ENCODE measurements around the gene CACNG6.

CACNG6 gene

DNA sequence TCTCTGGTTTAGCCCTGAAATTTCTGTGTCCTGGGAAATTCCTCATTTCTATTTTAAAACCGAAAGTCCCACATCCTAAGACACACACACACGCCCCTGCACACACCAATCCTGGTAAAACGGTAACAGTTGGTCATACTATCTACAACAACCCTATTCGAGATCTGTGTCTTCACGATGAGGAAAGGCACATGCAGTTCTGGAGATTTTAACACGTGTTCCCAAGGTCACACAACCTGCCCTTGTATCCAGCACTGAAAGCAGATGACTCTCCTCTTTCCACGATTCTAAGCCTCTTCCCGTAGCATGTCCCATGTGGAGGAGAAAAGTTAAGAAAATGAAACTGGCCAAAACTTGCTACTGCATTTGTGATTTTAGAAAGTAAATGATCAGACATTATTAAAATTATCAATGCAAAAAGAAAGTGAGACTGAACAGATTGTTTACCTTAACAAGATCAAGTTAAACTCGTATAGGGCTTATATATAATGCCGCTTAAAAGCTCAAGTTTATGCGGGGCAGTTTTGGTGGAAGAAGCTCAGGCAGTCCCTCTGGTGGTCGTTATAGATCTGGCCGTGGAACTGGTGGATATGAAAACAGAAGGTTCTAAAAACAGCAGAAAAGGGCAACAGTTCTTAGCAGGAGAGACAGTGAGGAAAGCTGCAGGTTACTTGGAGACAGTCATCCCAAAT lies 39.6 kb downstream of the CACNG6 start:
- no peak for TF ChIP-seq RAD21 (IDR thresholded peaks at IDR 0.05; ENCODE audit: low read depth)
- no peak for TF ChIP-seq TAF1 (IDR thresholded peaks at IDR 0.05; ENCODE audit: low read depth)
- no peak for TF ChIP-seq TEAD4 (IDR thresholded peaks at IDR 0.05)
- no peak for TF ChIP-seq TCF12 (IDR thresholded peaks at IDR 0.05; ENCODE audit: low read depth)
- TF ChIP-seq, protein P1, sequence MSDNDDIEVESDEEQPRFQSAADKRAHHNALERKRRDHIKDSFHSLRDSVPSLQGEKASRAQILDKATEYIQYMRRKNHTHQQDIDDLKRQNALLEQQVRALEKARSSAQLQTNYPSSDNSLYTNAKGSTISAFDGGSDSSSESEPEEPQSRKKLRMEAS (IDR thresholded peaks at IDR 0.05) = no peak
- no peak for TF ChIP-seq CEBPB (IDR thresholded peaks at IDR 0.05)
- no peak for TF ChIP-seq NFIC (IDR thresholded peaks at IDR 0.05)
- TF ChIP-seq, protein P2, sequence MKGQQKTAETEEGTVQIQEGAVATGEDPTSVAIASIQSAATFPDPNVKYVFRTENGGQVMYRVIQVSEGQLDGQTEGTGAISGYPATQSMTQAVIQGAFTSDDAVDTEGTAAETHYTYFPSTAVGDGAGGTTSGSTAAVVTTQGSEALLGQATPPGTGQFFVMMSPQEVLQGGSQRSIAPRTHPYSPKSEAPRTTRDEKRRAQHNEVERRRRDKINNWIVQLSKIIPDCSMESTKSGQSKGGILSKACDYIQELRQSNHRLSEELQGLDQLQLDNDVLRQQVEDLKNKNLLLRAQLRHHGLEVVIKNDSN (IDR thresholded peaks at IDR 0.05) = no peak
- TF ChIP-seq EP300 (IDR thresholded peaks at IDR 0.05; ENCODE audit: borderline replicate concordance) = no peak
- no peak for TF ChIP-seq FOXM1 (IDR thresholded peaks at IDR 0.05; ENCODE audit: borderline replicate concordance, low read depth)

DNA sequence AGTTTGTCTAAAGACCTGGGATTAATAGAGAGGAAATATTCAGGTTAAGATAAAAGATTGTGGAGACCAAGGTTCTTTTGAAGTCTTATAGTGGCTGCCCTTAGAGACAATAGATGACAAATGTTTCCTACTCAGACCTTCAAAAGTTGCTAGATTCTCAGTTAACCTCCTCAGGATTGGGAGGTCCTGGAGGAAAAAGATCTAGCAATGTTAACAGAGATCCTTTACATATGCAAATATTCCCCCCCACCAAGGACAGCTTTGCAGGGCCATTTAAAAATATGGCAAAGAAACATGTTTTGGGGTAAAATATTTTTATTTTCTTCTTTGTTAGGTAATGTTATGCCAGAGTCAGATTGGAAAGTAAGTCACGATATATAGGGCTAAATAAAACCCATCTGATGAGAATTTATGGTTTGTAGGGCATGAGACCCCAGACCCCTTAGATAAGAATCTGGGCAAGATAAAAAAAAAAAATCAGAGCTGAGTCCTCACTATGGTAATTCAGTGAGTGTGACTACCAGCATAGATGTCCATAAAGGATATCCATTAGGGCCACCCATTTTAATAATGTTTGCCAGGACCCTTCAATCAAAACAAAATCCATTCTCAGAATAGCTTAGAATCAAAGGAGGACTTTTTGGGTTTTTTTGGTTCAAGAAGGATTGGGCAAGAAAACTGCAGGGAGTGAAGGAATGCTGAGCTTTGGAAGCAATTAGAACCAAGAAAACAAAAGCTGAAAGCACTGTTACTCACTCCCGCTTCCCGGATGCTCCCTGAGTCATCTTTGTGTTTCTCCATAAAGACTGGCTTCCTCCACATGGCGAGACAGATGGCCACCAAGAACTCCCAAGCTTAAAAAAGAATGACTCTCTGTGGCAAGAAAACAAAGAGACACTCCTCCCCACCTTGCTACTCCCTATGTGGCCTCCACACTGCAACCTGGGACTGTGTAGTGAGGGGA lies 44.1 kb downstream of the CACNG6 start:
- TF ChIP-seq YY1 (IDR thresholded peaks at IDR 0.05; ENCODE audit: low read depth) = no peak
- no peak for TF ChIP-seq EGR1 (IDR thresholded peaks at IDR 0.05)
- TF ChIP-seq CREB1 (IDR thresholded peaks at IDR 0.05; ENCODE audit: low read depth) = no peak
- TF ChIP-seq TAF1 (IDR thresholded peaks at IDR 0.05; ENCODE audit: low read depth) = no peak
- TF ChIP-seq, protein P3, sequence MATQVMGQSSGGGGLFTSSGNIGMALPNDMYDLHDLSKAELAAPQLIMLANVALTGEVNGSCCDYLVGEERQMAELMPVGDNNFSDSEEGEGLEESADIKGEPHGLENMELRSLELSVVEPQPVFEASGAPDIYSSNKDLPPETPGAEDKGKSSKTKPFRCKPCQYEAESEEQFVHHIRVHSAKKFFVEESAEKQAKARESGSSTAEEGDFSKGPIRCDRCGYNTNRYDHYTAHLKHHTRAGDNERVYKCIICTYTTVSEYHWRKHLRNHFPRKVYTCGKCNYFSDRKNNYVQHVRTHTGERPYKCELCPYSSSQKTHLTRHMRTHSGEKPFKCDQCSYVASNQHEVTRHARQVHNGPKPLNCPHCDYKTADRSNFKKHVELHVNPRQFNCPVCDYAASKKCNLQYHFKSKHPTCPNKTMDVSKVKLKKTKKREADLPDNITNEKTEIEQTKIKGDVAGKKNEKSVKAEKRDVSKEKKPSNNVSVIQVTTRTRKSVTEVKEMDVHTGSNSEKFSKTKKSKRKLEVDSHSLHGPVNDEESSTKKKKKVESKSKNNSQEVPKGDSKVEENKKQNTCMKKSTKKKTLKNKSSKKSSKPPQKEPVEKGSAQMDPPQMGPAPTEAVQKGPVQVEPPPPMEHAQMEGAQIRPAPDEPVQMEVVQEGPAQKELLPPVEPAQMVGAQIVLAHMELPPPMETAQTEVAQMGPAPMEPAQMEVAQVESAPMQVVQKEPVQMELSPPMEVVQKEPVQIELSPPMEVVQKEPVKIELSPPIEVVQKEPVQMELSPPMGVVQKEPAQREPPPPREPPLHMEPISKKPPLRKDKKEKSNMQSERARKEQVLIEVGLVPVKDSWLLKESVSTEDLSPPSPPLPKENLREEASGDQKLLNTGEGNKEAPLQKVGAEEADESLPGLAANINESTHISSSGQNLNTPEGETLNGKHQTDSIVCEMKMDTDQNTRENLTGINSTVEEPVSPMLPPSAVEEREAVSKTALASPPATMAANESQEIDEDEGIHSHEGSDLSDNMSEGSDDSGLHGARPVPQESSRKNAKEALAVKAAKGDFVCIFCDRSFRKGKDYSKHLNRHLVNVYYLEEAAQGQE (IDR thresholded peaks at IDR 0.05; ENCODE audit: low read depth) = no peak
- no peak for TF ChIP-seq RAD21 (IDR thresholded peaks at IDR 0.05; ENCODE audit: low read depth)
- no peak for TF ChIP-seq TEAD4 (IDR thresholded peaks at IDR 0.05)

DNA sequence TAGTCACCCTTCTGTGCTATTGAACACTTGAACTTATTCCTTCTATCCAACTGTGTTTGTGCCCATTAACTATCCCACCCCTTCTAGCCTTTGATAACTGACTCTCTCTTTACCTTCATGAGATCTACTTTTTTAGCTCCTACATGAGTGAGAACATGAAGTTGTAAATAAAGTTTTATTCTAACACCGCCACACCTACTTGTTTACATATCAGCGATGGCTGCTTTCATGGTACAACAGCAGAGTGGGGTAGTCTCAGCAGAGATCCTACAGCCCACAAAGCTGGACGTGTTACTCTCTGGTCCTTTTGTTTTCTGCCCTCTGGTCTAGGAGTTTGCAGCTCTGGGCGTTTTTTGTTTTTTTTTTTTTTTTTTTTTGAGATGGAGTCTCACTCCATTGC lies 48.6 kb downstream of the CACNG6 start:
- TF ChIP-seq EGR1 (IDR thresholded peaks at IDR 0.05) (no peak), NFIC (IDR thresholded peaks at IDR 0.05) (no peak), CEBPB (IDR thresholded peaks at IDR 0.05) (no peak), FOXM1 (IDR thresholded peaks at IDR 0.05; ENCODE audit: borderline replicate concordance, low read depth) (no peak), TEAD4 (IDR thresholded peaks at IDR 0.05) (no peak), CREB1 (IDR thresholded peaks at IDR 0.05; ENCODE audit: low read depth) (no peak), EP300 (IDR thresholded peaks at IDR 0.05; ENCODE audit: borderline replicate concordance) (no peak), TCF12 (IDR thresholded peaks at IDR 0.05; ENCODE audit: low read depth) (no peak)
- TF ChIP-seq, protein P3 (IDR thresholded peaks at IDR 0.05; ENCODE audit: low read depth) = no peak
- TF ChIP-seq, protein P1 (IDR thresholded peaks at IDR 0.05) = no peak
- TF ChIP-seq, protein P2 (IDR thresholded peaks at IDR 0.05) = no peak

DNA sequence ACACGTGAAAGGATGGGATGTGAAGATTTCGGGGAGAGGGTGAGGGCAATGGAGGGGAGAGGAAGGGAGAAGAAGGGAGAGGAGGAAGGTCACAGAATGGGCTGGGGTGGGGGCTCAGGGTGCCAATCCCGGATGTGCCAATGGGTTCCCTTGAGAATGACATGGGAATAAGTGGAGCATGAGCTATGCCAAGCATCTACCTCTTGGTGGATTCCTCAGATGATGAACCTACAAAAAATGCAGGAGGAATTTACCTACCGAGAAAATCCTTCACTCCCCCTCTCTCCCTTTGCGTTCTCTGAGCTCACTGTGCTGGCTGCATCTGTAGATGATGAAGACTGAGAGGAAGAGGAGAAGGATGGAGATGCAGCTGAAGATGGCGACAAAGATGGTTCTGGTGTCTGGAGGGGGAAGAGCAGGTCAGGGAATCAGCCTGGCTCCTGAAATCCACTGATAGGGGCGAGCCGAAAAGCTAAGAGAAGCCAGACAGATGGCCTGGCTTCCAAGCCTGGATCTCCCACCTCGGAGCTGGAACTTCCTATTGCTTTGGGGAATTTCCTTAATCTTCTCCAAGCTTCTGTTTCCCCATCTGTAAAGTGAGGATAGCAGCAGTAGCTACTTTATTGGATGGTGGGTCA lies 50.7 kb downstream of the CACNG6 start:
- TF ChIP-seq ZBTB7A (IDR thresholded peaks at IDR 0.05; ENCODE audit: low read depth) = no peak
- no peak for TF ChIP-seq RAD21 (IDR thresholded peaks at IDR 0.05; ENCODE audit: low read depth)
- TF ChIP-seq TAF1 (IDR thresholded peaks at IDR 0.05; ENCODE audit: low read depth) = no peak
- no peak for TF ChIP-seq EP300 (IDR thresholded peaks at IDR 0.05; ENCODE audit: borderline replicate concordance)
- no peak for TF ChIP-seq CEBPB (IDR thresholded peaks at IDR 0.05)
- TF ChIP-seq TEAD4 (IDR thresholded peaks at IDR 0.05) = no peak
- no peak for TF ChIP-seq FOXM1 (IDR thresholded peaks at IDR 0.05; ENCODE audit: borderline replicate concordance, low read depth)
- TF ChIP-seq, protein P1 (IDR thresholded peaks at IDR 0.05) = no peak
- TF ChIP-seq CREB1 (IDR thresholded peaks at IDR 0.05; ENCODE audit: low read depth) = no peak

DNA sequence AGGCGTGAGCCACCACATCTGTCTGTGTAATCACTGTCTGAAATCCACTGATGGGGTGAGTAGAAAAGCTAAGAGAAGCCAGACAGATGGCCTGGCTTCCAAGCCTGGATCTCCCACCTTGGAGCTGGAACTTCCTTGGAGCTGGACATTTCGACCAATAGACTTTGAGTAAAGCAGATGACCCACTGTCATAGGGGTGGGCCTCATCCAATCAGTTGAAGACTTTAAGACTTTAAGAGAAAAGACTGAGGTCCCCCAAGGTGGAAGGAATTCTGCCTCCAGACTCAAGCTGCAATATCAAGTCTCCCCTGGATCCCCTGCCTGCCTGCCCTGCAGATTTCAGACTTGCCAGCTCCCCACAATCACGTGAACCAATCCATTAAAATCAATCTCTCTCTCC lies 51.6 kb downstream of the CACNG6 start:
- TF ChIP-seq CREB1 (IDR thresholded peaks at IDR 0.05; ENCODE audit: low read depth) = no peak
- no peak for TF ChIP-seq TCF12 (IDR thresholded peaks at IDR 0.05; ENCODE audit: low read depth)
- TF ChIP-seq FOXM1 (IDR thresholded peaks at IDR 0.05; ENCODE audit: borderline replicate concordance, low read depth) = no peak
- TF ChIP-seq, protein P3 (IDR thresholded peaks at IDR 0.05; ENCODE audit: low read depth) = no peak
- no peak for TF ChIP-seq ZBTB7A (IDR thresholded peaks at IDR 0.05; ENCODE audit: low read depth)
- no peak for TF ChIP-seq YY1 (IDR thresholded peaks at IDR 0.05; ENCODE audit: low read depth)
- no peak for TF ChIP-seq EGR1 (IDR thresholded peaks at IDR 0.05)
- TF ChIP-seq, protein P2 (IDR thresholded peaks at IDR 0.05) = no peak
- TF ChIP-seq RAD21 (IDR thresholded peaks at IDR 0.05; ENCODE audit: low read depth) = no peak
- no peak for TF ChIP-seq NFIC (IDR thresholded peaks at IDR 0.05)
- TF ChIP-seq, protein P1 (IDR thresholded peaks at IDR 0.05) = no peak
- TF ChIP-seq EP300 (IDR thresholded peaks at IDR 0.05; ENCODE audit: borderline replicate concordance) = no peak
- no peak for TF ChIP-seq CEBPB (IDR thresholded peaks at IDR 0.05)
- no peak for TF ChIP-seq TAF1 (IDR thresholded peaks at IDR 0.05; ENCODE audit: low read depth)
- TF ChIP-seq TEAD4 (IDR thresholded peaks at IDR 0.05) = no peak
